Stimulated activated CD8-positive, alpha-beta memory T cell treated with anti-CD3 and anti-CD28 coated beads, Interleukin-12 subunit alpha, Interleukin-12 subunit beta, amount 100 ng/mL, for 4 hours (primary cell): Measurements from ENCODE around the gene PPP1R3C.

ENCODE experiments used
- DNase-seq: peaks from one replicate; pipeline ENCODE4 v3.0.0-alpha.2; 2020; ENCODE audit warnings: low read depth

PPP1R3C gene

DNA sequence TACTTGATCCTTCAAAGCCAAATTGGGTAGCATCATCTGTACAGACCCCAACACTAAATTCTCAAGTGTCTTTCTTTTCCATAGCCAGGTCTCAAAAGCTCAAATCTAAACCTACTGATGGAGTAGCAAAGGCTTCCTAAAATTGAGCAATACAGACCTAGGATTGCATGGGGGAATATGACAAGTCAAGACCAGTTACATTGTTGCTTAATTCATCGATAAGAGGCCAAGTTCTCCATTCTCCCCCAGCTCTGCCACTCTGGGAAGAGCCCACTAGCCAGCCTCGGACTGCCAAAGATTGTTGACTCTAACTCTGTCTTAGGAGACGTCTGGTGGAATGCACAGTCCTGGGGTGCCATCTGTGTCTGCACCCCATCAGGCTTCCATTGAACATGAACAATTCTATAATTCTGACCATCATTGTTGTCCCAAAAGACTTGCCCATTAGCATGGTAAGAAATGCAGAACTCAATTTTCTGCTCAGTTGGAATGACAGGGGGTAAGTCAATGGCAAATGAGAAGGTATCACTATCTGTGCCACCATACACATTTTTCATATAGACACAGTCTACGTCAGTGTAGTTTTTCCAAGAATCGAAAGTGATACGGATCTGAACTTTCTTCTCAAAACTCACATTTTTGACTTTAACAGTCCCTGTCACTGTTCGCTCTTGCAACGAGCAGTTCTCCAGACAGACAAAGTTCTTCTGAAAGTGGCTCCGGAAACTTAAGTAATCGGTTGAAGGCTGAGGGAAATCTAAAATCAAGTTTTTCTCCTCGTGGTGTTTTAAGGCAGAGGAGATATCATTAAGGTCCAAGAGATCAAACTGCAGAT is 2.9 kb downstream of the PPP1R3C start:
- no peak for DNase-seq

DNA sequence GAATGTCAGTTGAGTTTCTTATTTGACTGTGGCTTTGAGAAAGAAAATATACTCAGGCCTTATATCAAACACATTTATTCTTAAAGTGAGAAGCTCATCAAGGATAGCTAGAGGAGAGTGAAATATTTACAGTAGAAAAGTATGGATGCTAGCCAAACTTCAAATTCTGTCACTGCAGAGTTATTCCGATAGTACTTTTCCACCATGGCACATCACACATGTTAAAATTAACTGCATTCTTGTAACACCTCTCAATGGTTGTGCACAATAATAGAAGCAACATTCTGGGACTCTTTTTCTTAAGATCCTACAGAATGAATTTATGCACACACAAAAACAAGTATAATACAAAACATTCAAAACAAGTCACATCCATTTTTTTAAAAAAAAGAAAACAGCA is 4.5 kb downstream of the PPP1R3C start:
- no peak for DNase-seq

DNA sequence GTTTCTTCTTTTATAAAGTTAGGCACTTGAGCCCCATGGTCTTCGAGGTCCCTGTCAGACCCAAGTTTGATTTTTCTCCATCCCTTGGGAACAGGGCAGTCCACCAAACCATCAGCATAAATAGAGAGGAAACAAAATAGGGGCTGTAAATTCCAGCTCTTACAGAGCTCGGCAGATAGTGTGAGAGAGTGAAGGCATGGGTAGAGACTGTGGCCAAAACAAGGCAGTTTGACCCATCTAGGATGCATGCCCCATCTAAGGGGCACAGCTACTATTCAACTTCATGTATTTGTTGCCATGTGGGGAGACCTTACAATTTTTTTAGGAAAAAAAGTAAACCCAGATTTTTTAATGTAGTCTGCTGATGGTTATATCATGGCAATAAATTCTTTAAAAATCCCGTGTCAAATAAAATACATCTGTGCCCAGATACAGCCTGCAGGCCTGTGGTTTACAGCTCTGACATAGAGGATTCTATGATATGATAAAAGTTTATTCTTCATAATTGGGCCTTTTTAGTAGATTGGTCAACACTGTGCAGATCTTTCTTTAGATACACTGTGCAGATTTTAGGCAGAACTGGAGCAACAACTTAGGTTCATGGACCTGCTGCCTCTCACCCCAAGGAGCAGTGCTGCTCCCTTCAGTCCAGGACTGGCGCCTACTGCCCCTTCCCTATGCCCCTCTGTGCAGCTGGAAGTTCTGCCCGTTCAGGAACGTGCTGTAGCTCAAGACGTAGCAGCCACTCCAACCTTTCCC is 5.3 kb downstream of the PPP1R3C start:
- DNase-seq: no peak

DNA sequence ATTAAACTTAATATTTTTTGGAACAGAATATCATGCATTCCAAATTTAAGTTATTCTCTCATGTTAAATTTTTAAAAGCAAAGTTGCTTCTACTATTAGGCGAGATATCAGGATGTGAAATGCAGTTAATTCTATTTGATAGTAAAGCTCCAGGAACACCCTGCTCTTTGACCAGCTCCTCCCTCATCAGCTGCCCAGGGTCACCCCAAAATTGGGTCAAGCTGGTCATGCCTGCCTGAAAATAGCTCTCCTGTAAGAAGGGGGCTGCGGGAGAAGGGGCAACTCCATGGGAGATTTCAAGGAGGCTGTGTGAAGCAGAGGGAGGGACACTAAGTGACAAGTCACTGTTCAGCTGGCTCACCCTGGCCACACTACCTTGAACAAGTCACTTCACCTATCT is 5.9 kb downstream of the PPP1R3C start:
- no peak for DNase-seq

DNA sequence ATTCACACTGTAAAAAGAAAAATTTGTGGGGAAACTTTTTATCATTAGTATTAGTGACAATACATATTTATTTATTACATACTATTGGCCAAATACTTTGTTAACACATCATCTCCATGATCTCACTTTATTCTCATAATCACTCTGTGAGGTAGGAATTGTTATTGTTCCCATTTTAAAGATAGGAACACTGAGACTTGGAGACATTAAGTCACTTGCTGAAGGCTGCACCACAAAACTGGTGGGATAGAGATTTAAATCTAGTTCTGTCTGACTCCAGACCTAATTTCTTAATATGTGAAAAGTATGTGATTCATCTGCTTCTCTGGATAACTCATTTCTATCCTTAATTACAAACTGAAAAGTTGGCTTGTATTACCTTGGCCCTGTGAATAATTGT is 8.2 kb downstream of the PPP1R3C start:
- DNase-seq: no peak

DNA sequence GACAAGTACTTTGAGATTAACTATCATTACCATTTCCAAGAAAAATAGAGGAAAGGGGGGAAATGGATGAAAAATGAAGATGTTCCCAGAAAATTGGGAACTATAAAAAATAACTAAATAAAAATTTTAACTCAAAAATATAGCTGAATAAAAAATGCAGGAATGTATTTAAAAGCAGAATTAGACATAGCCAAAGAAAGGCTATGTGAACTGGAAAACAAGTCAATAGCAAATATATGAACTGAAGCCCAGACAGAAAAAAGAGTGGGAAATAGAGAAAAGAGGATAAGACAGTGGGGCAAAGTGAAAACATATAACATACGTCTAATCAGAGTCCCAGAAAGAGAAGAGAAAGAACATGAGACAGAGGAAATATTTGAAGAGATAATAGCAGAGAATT is 10.3 kb downstream of the PPP1R3C start:
- no peak for DNase-seq

DNA sequence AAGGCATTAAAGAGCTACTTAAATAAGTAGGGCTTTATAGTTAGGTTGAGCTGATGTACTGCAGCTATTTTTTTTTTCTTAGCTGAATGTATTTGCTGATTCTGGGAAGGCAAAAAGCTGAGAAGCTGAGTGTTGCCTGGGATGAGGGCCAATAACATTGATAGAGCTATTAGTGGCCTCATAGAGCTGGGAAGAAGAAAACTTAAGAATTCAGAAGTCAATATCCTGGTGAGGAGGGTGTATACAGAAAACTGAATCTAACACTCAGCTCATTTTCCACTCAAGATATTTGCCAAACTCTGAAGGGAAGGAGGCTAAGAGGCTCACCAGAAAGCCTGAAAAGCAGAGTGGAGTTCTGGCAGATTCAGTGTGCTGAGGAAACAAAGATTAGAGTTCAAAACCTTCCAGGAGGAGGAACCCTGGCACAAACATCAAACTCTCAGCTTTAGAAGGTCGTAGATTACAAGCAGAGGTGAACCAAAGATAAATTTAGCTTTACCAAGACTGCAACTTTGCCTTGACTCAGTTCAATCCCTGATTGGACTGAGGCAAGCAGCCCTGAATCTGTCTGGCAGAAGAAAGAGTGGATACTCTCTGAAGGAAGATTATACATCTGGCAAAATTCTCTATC is 11.3 kb downstream of the PPP1R3C start:
- no peak for DNase-seq

DNA sequence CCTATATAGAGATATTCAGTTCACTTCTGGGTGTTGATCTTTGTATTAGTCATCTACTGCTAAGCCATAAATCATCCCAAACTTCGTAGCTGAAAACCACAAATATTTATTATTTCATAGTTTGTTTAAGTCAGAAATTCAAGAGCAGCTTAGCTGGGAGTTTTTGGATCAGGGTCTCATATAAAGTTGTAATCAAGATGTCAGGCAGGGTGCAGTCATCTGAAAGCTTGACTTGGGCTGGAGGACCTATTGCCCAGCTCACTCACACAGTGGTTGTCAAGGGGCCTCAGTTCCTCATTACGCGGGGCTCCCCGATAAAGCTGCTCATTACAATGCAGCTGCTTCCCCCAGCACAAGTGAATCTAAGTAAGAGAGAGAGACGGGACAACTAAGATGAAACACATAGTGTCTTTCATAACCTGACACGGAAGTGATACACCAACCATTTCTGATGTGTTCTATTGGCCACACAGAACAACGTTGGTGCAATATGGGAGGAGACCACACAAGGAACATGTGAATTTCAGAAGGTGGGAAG is 15.7 kb downstream of the PPP1R3C start:
- no peak for DNase-seq

DNA sequence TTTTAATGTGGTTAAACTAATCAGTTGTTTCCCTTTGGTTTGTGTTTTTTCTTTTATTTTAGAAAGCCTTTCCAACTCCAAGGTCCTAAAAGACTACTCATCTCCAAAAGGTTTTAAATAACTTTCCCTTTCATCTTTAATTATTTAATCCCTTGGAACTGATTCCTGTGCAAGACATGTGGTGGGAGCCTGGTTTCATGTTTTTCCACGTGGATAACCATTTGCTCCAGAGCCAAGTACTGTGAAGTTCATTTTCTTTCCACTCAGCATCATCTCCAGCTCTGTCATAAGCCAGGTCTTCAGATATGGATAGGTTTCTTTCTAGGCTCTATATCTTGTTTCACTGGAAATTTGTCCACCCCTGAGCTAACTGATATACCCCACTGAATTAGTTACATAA is 16.7 kb downstream of the PPP1R3C start:
- no peak for DNase-seq

DNA sequence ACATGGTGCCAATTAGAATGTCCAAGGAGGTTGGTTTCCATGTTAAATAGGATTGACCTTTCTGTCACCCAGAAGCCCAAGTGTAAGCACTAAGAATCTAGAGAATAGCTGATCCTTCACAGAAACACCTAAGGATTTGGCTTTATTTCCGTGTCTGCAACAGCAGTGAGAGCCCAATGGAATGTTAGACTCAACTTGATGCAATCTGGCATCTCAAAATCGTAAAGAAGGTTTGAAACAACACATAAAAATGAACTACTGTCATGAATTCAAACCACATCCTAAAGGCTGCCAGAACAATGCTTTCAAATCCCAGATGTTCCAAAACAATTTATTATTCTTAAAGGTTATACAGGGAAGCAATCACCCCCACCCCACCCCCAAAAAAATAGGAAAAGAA is 18.6 kb downstream of the PPP1R3C start:
- no peak for DNase-seq

DNA sequence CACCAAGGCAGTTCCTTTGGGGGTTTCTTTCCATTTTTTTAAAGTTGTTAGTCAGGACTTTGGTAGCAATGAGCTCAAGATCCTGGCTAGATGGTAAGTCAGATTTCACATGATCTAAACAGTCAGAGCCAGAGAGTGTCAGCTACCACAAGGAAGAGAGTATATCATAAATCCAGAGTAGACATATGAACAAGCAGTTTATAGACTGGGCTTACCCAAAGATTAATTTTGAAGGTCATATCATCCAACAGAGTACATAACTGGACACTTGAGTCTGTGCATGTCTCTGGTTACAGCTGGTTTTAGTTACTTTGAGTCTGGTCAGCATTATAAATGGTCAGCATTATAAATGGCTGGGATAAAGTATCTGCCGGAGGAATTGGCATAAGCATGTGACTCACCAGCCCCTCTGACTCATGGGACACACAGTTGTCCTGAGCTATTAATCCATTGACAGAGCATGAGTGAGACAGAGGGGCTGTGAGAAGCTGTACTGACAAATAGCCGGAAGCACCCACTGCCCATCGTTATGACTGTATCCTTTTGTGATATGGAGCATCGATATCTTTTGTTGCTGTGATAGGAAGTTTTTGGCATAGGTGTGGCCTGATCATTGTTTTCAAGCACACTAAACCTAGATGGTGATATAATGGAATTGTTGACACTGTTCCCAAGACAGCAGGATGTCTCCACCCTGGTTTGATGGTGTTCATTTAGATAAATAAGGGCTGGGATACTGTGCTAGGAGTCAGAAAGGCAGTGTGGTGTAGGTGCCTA is 19.3 kb downstream of the PPP1R3C start:
- no peak for DNase-seq

DNA sequence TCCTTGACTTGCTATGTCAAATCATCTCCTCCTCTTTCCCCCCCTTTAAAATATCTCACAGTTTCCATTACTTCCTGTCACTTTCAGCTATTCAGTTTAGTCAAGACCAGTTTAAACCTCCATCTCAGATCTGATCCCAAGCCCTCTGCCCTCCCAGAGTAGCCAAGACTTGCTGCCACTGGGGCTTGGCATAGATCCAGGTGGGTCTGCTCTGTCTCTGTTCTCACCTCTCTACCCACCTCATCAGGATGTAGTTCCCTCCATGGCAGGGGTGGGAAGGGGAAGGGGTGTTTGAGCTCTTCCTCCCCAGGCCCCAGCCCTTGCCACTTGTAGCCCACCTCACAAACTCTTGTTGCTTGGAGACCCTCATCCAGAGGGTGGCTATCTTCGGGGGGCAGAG is 22.0 kb downstream of the PPP1R3C start:
- no peak for DNase-seq

DNA sequence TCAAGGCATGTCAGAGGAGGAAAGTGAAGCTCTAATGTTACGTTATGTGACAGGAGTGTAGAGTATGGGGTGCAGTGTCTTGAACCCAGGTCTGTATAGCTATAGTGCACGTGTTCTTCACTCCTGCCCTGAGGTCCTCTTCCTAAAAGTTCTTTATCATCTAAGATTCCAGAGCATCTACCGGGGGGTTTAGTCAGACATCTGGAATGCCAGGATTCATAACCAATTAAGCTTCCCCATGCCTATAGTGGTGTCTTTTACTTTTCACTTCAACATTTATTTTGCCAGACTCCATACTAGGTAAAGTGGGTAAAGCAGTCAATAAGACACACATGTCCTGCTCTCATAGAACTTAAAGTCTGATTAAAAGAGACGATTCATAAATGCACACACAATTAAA is 22.4 kb downstream of the PPP1R3C start:
- DNase-seq: no peak

DNA sequence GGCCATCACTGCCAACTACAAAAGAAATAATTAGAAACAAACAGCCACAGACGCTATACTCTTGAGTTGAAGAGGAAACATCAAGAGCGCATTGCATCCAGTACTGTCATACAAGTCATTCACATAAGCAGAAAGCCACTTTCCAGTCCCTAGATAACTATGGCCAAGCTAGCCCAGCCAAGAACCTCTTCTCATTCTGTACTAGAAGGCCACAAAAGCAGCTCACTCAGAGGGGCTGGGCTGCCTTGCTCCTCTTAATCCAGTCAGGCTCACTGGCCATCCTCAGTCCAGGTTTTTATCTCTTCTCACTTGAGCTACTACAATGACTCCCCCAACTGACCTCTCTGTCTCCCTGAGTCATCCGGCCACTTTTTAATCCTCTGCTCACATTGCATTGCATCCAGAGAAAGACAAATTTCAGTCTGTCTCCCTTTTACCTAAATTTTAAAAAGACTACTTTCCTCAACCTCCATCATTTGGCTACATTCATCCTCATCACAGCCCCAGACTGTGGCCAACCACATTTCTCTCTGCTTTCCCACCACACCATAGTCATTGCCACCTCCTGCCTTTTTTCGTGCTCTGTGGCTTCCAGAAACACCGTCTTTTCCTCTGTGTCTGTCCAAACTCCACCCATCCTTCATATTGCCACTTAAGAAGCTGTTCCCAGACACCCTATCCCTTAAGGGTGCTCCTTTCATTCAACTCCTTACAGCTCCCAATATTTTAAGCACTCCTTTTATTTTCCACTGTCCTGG is 25.0 kb downstream of the PPP1R3C start:
- DNase-seq: no peak

DNA sequence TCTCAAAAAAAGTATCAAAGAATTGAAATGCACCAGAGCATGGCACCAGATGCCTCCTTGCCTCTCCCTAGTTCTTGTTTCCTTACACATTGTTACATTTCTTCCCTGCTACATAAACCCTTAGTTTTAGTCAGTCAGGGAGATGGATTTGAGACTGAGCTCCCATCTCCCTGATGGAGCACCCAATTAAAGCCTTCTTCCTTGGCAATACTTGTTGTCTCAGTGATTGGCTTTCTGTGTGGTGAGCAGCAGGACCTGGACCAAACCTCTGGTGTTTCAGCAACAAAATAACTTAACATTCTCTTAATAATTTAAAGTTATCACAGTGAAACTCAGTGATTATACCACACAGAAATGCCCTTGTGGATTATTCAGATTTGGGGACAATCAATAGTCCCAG is 26.9 kb downstream of the PPP1R3C start:
- no peak for DNase-seq

DNA sequence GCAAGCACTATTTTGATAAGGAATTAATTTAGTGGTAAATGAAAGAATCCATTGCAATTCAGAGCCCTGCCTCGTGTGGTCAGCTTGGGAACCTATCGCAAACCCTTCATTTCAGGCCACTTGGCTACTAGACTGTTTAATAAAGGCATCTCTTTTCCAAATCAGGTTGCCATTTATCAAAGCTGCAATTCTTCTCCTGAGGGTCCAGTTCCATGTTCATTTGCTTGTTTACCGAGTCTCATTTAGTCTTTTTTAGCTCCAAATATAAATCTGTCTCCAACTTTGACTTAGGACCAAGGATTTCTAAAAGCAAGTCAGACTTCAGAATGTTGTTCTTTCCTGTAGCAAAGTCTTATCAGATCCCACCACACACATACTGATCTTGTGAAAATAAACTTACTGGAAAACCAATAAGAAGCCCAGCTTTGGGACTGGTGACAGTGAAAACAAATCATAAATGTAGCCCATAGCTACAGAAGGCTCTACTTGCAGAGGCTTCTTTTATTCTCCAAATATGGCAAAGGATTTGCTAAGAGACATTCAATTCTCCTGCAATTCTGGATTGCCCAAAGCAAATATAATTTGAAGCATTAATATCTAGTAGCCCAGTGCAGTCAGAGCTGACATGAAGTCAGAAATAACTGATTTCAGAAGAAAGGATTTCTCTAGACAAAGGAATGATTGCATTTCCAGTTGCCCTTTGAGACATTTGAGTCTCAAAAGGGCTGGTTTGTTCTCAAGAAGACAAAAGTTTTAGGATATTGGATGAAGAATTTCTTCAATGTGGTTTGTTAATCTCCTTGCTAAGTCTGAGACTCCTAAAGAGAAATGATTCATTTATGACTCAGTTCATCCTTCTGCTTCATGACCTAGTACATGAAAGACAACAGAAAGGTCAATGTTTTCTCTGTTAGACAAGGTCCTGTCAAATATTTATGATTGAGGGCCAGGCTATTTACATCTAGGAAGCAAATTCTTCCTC is 28.0 kb downstream of the PPP1R3C start:
- DNase-seq: no peak

DNA sequence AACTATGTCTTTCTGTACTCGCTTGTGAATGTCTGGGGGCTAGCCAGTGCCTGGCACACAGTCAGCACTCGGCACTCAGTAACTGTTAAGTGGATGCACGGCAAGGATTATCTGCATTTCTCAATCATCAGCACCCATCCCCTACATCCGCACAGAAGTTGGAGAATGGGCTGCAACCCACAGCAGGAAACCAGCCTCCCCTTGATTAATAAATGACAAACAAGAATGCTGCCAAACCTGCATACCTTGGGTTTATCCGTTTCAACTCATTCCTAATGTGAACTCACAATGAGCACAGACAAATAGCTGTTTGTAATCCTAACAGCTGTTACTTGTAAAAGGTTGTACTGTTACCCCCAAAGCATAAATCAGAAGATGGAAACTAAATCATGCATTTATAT is 28.9 kb downstream of the PPP1R3C start:
- DNase-seq: no peak

DNA sequence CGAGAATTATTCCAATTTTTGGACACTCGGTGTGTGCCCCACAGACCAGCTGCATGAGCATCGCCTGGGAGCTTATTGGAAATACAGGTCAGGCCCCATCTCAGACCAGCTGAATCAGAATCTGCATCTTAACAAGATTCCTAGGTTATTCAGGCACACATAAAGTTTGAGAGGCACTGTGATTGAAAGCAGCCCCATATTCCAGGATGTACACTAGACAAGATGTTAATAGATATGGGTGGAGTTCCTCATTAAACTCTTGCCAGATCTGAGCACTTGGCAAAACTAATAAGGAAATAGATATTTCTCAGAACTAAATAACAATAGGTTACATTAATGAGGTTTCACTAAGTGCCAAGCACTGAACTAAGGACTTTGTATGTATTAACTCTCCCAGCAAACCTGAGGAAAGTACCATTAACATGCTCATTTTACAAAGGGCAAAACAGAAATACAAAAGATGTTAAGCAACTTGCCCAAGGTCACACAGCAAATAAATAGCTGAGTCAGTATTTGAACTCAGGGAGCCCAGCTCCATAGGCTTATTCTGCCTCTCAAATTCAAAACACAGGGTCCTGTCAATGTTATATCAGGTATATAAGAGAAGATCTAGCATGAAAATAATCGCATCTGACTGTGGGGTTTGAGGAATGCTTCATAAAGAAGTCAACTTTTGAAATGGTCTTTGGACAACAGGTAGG is 29.9 kb downstream of the PPP1R3C start:
- DNase-seq: no peak

DNA sequence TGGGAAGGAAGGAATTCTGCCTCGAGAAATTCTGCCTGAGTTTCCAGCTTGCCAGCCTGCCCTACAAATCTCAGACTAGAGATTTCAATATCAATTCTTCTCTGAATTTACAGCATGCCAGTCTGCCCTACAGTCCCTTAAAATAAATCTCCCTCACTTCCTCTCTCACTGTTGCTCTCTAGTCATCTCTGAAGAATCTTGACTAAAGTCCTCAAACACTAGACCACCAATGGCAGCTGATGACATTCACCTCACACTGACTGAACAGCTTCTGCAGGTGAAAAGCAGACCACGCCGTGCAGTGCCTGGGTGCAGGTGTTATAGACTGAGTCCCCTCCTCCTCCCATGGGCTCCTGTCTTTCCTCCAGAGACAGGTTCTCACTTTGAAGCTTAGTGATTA is 30.4 kb downstream of the PPP1R3C start:
- no peak for DNase-seq
